ENCODE data around the gene RAB31. TPM values are rescaled to one million over a fixed set of nuclear protein-coding genes. Genes with fewer than 3 reads are reported as not detected.
A peak's percentile ranks its signal among the peaks of the same experiment; 100 is the strongest.
"Not testable (repeated sequence)": the region's sequence is repeated elsewhere in the genome, so short reads cannot be mapped to it uniquely, and the experiment has no call there.

Gene RAB31
- total RNA-seq, 2 donors from 2014 or later, result 4.7 to 16.0 TPM

DNA sequence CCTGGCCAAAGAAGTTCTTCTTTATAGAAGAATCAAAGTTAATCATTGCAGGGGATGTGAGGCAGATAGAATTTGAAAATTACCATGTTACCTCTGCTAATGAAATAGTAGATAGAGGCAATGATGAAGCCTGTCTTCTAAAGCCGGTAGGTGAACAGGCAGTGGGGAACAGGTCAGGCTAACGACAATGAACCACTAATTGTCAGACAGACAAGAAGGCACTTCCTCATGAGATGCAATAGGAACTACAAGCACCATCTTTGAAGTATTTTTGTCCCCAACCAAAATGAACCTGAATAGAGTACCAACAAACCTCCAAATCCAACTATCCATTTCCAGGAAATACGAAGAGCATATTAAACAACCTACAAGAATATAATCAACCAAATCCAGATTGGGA is 41.6 kb upstream of the RAB31 start:
- Histone ChIP-seq H3K4me1 (no peaks in the 10 kb centered on the region), H3K27ac (no peak overlapping the region), H3K9ac (ENCODE audit: low read depth in 2 of 2, low read length in 2 of 2) (no peak overlapping the region), H3K27me3 (no peaks in the 10 kb centered on the region), H3K4me3 (no peak overlapping the region), H3K36me3 (no peaks in the 10 kb centered on the region), H3K9me3 (no peaks in the 10 kb centered on the region)
- no peak for DNase-seq
- TF ChIP-seq CTCF (IDR thresholded peaks at IDR 0.05), result no peak
- intact Hi-C loops (cut with DNase I), result no loop called here

GRCh38 chr18:9669016-9669415 is 39.1 kb upstream of the RAB31 start:
- Histone ChIP-seq H3K27ac (no peak overlapping the region), H3K4me1 (peaks cover 5% of the 10 kb centered on the region), H3K9ac (ENCODE audit: low read depth in 2 of 2, low read length in 2 of 2) (no peak overlapping the region), H3K4me3 (no peak overlapping the region), H3K9me3 (no peaks in the 10 kb centered on the region), H3K27me3 (no peaks in the 10 kb centered on the region), H3K36me3 (no peaks in the 10 kb centered on the region)
- TF ChIP-seq CTCF (IDR thresholded peaks at IDR 0.05), result no peak
- DNase-seq, result no peak
- intact Hi-C loops (cut with DNase I), result no loop called here

DNA sequence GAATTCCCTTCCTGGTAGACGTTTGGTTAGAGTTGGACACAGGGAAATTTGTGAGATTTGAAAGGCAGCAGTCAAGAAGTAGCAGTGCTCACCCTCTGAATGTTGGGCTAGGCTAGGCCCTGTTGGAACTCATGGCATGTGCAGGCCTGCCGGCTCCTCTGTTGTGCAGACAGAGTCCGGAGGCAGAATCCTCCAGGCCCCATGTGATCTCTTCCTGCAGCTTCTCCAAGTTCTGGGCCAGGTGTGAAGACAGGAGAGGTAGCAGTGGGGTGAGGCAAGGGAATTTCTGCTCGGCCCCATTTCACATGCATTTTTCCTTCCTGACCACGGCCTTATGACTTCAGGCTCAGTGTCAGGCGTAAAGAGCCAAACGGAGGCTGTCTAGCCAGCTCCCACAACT is 36.9 kb upstream of the RAB31 start:
- Histone ChIP-seq H3K9ac (ENCODE audit: low read depth in 2 of 2, low read length in 2 of 2) (no peak overlapping the region), H3K27me3 (no peaks in the 10 kb centered on the region), H3K4me3 (no peak overlapping the region), H3K36me3 (no peaks in the 10 kb centered on the region), H3K4me1 (peaks cover 5% of the 10 kb centered on the region), H3K9me3 (no peaks in the 10 kb centered on the region), H3K27ac (no peak overlapping the region)
- no peak for DNase-seq
- no peak for TF ChIP-seq CTCF (IDR thresholded peaks at IDR 0.05)
- intact Hi-C loops (cut with DNase I), result no loop called here

DNA sequence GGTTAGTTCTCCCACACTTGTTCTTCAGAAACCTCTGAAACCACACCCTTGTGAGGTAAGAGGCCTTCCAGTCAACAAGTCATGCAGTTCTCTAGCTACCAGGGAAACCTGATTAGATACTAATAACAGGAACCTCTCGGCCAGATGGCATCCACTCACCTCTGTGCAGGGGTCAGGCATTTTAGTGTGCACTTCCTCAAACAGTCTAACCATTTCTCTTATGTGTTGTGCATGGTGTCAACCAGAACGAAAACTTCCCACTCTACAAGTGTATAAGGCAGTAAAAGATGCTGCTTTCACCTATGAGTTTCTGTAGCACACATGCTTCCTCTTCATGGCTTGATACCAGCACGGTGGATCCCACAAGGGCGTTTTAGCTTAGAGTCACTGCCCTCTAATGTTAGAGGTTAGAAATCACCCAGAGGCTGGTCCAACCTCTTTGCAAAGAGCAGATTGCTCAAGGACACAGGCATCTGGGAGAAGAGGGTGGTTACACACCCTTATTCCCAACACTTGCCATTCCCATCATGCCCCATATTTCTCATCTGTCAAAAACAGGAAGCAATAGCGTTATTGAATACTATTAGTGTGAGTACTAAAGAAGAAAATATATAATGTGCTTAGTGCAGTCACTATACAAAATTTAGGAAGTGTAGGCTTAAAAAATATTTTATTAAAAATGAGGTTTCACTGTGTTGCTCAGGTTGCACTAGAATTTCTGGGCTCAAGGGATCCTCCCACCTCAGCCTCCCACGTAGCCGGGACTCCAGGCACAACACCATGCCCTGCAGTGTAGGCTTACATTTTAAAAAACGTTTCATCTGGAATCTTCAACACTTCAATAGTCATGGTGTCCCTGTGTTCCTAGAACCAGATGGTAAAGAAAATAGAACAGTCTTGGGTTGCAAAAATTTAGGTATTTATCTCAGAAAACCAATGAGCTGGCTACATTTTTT is 34.5 kb upstream of the RAB31 start:
- H3K4me1 ChIP-seq, result peaks cover 5% of the 10 kb centered on the region
- TF ChIP-seq CTCF (IDR thresholded peaks at IDR 0.05), result peak; percentile 14
- no peaks in the 10 kb centered on the region for H3K27me3 ChIP-seq
- intact Hi-C loops (cut with DNase I), result no loop called here
- peak overlapping the region in 1 of 2 donors; percentile 38 for H3K9ac ChIP-seq (ENCODE audit: low read depth in 2 of 2, low read length in 2 of 2)
- H3K36me3 ChIP-seq, result no peaks in the 10 kb centered on the region
- peak overlapping the region; percentile 76 for H3K27ac ChIP-seq
- peak; percentile 61 for DNase-seq
- no peaks in the 10 kb centered on the region for H3K9me3 ChIP-seq
- H3K4me3 ChIP-seq, result no peak overlapping the region

- not testable (repeated sequence) for H3K4me3 ChIP-seq
Observed at GRCh38 chr18:9678216-9678615, 29.9 kb upstream of the RAB31 start.

GRCh38 chr18:9679125-9679524 is 29.0 kb upstream of the RAB31 start:
- no peak for TF ChIP-seq CTCF (IDR thresholded peaks at IDR 0.05)
- H3K9me3 ChIP-seq, result no peaks in the 10 kb centered on the region
- intact Hi-C loops (cut with DNase I), result no loop called here
- no peaks in the 10 kb centered on the region for H3K36me3 ChIP-seq
- no peak overlapping the region for H3K27ac ChIP-seq
- no peak overlapping the region for H3K4me3 ChIP-seq
- no peaks in the 10 kb centered on the region for H3K27me3 ChIP-seq
- H3K4me1 ChIP-seq, result no peaks in the 10 kb centered on the region
- no peak for DNase-seq
- no peak overlapping the region for H3K9ac ChIP-seq (ENCODE audit: low read depth in 2 of 2, low read length in 2 of 2)

More at GRCh38 chr18:9678216-9678615, 29.9 kb upstream of the RAB31 start:
- H3K27me3 ChIP-seq; H3K27ac ChIP-seq; intact Hi-C loops (cut with DNase I); H3K4me1 ChIP-seq; H3K9ac ChIP-seq (ENCODE audit: low read depth in 2 of 2, low read length in 2 of 2); H3K9me3 ChIP-seq; H3K36me3 ChIP-seq; DNase-seq: not testable (repeated sequence)

Measured in colonic mucosa (tissue), 4 donors.